SH-SY5Y (cell line): ENCODE measurements around the gene TET2.

ENCODE experiments used
- GATA2 ChIP-seq: IDR thresholded peaks from 2 replicates; pipeline ENCODE4 v1.6.1; 2011; ENCODE audit warnings: mild to moderate bottlenecking, low read depth, low read length
- GATA3 ChIP-seq: IDR thresholded peaks from 2 replicates; pipeline ENCODE4 v1.6.1; 2011; ENCODE audit warnings: low read depth, mild to moderate bottlenecking, low read length, moderate library complexity

TET2 gene

DNA sequence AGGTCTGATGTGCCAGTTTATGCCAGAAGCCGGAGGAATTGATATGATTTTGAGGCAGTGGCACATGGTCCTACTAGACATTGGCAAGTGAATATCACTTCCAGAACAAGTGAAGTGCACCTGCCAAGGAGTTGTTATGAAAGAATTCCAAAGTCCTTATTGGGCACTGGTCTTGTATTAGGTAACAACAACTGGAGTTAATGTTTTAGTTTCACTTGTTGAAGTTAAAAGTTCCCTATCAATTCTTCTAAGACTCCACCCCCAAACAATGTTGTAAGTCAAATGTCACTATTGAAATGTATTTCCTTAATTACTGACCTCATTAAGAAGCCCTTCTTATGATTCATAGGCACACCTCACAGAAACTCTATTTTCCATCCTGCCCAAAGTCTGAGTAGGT is 3.1 kb downstream of the TET2 start:
- no peak for TF ChIP-seq GATA3
- TF ChIP-seq GATA2, result no peak

- TF ChIP-seq GATA3, result no peak
- no peak for TF ChIP-seq GATA2
These were observed 3.8 kb downstream of the TET2 start for GRCh38 chr4:105150503-105150902.

- TF ChIP-seq GATA3 (no peak), GATA2 (no peak)
These were observed 7.1 kb downstream of the TET2 start for GRCh38 chr4:105153749-105154148.

DNA sequence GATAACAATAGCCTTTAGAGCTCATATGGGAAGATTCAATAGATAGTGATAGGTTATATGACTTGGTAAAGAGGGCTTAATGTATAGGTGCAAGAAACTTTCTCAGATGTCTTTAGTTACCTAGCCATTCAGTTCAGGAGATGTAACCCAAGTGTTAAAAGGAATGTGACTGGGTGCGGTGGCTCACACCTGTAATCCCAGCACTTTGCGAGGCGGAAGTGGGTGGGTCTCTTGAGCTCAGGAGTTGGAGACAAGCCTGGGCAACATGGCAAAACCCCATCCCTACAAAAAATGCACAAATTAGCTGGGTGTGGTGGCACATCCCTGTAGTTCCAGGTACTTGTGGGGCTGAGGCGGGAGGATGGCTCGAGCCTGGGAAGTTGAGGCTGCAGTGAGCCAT is 7.9 kb downstream of the TET2 start:
- TF ChIP-seq GATA2, result no peak

GRCh38 chr4:105155426-105155825 is 8.8 kb downstream of the TET2 start:
- TF ChIP-seq GATA2 (no peak), GATA3 (no peak)

- TF ChIP-seq GATA2, result no peak
- no peak for TF ChIP-seq GATA3
These were observed 12.2 kb downstream of the TET2 start for GRCh38 chr4:105158837-105159236.

GRCh38 chr4:105162123-105162796 is 15.6 kb downstream of the TET2 start:
- TF ChIP-seq GATA2 (no peak), GATA3 (no peak)

DNA sequence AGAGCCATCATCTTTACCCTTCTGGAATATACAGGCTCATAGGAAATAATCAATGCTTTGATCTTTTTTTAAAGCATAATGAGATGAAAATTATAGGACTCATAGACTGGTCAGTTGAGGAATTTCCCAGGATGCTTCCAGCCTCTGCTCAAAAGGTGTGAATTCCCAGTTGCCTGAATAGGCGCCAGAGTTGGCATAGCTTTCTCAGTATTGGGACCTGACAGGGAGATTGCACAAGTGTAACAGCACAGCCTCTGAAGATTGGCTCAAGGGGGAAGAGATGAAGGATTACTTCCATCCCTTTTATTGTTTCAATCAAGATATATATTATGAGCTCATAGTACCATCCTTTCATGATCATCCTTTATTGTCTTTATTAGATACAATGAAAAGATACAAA is 17.9 kb downstream of the TET2 start:
- no peak for TF ChIP-seq GATA3

DNA sequence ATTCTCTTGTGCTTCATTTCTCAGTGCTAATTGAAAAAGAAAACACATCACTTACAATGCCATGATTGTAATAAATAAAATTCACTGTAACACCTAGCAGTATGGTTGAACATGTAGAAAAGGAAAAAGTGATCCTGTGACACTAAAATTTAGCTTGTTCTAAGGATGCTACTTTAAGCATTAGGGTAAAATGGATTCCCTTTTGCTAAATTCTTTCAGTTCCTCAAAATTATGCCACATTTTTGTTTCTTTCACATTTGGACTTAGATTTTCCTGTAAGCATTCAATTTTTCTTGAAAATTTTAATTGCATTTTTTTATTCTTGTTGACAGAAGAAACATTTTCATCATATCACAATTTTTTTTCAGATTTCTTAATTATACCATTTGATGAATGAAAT is 19.4 kb downstream of the TET2 start:
- TF ChIP-seq GATA3 (no peak), GATA2 (no peak)

DNA sequence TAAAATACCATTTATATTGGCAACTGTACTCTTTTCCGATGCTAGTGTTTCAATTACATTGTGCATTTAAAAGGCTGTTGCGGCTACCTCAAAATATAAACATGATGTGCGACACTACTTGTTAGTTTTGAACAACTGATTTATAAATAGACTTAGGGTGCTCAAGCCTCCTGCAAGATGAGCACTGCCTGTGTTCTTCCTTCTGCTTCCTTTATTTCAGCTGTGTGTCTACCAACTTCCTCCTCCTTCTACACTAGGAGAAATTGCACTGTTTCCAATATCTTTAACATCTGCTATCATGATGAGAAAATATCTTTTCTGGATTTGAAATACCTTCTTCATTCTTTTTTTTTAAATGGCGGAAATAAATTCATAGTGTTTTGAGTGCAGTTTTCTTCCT is 24.0 kb downstream of the TET2 start:
- TF ChIP-seq GATA3 (no peak), GATA2 (no peak)

- TF ChIP-seq GATA3, result no peak
- no peak for TF ChIP-seq GATA2
These were observed 25.2 kb downstream of the TET2 start for GRCh38 chr4:105171912-105172311.

- TF ChIP-seq GATA3 (no peak), GATA2 (no peak)
These were observed 27.4 kb downstream of the TET2 start for GRCh38 chr4:105174098-105174497.

DNA sequence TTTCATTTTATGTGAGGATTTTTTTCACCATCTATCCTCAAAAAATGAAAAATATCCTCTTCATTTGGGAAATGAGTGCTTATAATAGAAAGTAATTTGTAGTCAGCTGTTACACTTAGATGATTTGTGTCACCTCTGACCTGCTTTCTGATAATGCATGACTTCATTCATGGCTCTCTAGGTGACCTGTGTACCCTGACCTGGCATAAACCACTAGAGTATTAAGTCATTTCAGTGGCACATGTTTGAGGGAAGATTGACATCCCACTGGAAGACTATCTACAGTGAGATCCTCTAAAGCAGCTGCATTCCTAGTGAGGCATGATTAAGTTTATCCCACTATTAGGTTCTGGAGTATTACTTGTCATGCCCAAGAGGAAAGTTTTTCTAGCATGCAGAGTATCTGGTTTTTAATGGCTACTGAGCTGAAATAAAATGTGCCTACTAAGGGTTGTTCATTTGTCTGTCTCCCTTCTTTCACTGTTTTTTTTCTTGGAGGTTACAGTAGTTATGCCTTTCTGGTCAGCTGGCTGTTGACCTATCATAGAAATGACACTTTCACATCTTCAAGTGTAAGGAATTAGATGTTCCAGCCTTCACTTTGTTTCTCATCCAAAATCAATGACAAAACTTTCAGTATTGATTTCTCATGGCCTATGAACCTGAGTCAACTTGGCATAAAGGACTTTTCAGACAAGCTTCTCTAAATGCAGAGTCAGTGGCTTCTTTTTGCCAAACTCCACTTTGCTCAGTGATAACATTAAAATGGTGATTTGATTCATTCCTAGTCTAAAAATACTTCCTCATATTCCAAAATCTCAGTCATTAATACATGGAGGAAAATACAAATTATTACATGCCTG is 33.1 kb downstream of the TET2 start:
- TF ChIP-seq GATA3 (no peak), GATA2 (no peak)

- TF ChIP-seq GATA2 (no peak), GATA3 (no peak)
These were observed 34.6 kb downstream of the TET2 start for GRCh38 chr4:105181259-105181658.

- TF ChIP-seq GATA2 (no peak), GATA3 (no peak)
These were observed 35.5 kb downstream of the TET2 start for GRCh38 chr4:105182211-105182610.
